Stimulated activated CD8-positive, alpha-beta memory T cell treated with anti-CD3 and anti-CD28 coated beads, Interleukin-15, amount 100 ng/mL, for 4 hours (primary cell): ENCODE data around the gene GRAMD1B.

Experiments
- DNase-seq, 2 donors: peaks; one replicate each; pipeline ENCODE4 v3.0.0-alpha.2; 2020; ENCODE audit warnings: low read depth in 2 of 2

Gene GRAMD1B

GRCh38 chr11:123429913-123430720 lies at the start of gene GRAMD1B:
GRAMD1B (plus strand) TSS chr11:123430269; CDS start chr11:123430793, 524 bp downstream.
- DNase-seq = peak; percentile 36 to 39

- no peak for DNase-seq
Measured at GRCh38 chr11:123381149-123381548, 48.9 kb upstream of the GRAMD1B start.

DNA sequence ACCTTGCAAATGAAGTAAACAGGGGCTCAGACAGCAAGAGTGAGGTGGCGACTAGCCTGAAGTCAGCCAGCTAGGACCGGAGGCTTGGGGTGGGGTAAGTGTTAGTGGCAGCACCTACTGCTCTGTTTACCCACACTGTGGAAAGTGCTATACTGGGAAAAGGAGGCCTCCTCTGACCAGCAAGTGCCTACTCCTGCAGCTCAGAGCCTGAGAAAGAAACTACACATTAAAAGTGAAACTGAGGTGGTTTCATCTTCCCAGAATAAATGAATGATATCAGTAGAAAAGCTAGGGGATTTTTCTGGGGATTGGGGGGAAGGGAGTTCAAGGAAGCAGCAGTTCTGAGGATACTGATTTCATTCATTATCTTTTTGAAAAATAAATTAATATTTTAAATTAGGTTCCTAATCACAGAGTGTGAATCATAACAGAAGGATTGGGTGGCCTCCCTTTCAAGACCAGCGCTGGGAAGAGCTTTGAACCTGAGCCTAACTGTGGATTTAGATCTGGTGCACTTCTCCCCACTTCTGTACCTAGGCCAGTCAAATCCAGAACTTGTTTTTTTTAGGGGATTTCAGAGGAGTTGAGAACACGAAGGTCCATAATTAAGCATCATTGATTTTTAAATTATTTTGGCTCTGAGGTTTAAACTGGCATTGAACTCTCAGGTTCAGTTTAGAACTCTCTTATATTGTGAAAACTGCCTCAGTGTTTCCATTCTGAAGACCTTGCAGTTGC lies 48.1 kb upstream of the GRAMD1B start:
- DNase-seq = peak in 1 of 2 donors; percentile 1

GRCh38 chr11:123382555-123383074 lies 47.5 kb upstream of the GRAMD1B start:
- DNase-seq = no peak

GRCh38 chr11:123384116-123384515 lies 46.0 kb upstream of the GRAMD1B start:
- no peak for DNase-seq

- no peak for DNase-seq
Measured at GRCh38 chr11:123386796-123387510, 43.1 kb upstream of the GRAMD1B start.

- no peak for DNase-seq
Measured at GRCh38 chr11:123388640-123389039, 41.4 kb upstream of the GRAMD1B start.

- no peak for DNase-seq
Measured at GRCh38 chr11:123390146-123390545, 39.9 kb upstream of the GRAMD1B start.

DNA sequence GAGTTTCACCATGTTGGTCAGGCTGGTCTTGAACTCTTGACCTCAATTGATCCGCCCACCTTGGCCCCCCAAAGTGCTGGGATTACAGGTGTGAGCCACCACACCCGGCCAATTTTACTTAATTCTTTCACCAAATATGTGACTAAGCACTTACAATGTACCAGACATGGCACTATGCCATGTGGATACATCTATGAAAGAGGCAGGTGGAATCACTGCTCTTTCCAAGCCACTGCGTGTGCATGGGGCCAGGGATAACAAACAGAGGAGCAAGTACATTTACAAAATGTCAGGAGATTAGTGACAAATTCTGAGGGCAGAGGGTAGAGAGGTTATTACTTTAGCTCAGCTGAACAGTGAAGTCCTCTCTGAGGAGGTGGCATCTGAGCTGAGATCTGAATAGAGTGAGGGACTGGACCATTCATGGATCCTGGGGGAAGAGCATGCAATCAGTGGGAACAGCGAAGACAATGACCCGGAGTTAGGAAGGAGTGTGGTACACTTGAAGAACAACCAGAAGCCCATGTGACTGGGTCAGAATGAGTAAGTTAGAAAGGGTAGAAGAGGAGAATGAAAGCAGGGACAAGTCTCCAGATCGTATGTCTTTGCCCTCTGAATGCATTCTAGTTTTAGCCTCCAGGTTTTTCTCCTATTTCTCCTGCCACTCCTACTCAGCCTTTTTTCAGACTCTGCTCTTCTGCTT lies 38.3 kb upstream of the GRAMD1B start:
- DNase-seq = no peak

DNA sequence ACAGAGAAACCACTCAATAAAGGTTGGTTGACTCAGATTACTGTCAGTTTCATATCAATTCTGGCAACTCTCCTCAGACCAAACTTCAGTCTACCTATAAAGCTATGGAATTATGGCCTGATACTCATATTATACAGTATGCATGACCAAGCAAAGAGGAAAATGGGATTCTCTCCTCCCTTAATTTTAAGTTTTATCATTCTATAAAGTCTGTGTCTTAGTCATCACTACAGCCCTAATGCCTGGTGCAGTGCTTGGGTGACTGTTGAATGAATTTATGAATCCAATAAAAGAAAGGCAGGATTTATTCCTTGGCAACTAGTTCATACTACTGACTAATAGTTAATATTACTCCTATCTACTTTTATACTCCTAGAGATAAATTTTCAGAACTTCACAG lies 37.6 kb upstream of the GRAMD1B start:
- no peak for DNase-seq

DNA sequence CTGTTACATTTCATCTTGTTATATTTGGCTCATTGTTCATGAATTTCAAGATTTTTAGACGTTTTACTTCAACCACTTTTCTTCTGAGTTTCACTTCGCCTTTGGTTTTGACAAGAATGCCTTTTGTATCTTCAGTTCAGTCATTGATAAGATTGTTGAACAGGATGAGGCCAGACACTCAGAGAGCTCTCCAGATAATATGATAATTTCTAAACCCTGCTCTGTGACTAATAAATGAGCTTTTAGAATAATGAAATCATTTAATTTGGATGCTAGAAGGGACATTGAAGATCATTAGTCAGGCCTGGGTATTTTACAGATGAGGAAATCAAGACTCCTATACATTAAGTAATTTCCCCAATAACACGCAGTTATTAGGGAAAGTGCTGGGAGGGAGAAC lies 37.2 kb upstream of the GRAMD1B start:
- DNase-seq = no peak

DNA sequence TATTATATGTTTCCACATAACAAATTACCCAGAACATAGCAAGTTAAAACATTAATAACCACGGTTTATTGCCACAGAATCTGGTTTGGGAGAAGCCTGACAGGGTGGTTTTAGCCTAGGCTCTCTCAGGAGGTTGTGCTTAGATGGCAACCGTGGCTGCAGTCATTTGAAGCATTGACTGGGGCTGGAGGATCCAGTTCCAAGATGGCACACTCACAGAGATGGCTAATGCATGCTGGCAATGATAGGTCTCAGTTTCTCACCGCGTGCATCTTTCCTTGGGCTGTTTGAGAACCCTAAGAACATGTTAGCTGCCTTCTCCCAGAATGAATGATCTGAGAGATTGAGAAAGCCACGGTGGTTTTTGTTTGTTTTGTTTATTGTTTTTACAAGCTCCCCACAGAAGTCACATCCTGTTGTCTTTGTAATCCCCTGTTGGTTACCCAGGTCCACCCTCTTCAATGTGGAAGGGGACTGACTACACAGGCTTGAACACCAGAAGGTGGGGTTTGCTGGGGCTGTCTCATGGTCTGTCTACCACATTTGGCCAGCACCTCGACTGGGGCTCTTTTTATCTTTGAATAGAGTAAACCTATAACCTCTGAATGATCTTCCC lies 36.6 kb upstream of the GRAMD1B start:
- no peak for DNase-seq

DNA sequence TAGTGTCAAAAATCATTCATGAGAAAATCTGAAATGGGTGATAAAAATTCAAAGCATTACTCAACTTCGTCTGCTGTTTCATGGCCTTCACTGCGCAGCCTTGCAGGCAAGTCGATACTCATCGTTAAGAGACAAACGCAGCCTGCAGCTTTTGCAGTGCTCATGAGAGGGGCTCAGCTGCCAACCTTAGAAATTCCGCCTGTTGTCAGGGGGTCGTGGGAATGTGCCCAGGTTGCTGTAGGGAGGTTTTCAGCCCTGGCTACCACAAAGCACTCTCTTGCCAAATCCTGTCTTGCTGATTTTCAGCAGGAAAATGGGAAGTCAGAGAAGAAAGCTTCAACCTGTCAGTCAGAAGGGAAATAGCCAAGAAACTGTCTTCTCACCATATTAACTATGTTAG lies 25.4 kb upstream of the GRAMD1B start:
- no peak for DNase-seq

DNA sequence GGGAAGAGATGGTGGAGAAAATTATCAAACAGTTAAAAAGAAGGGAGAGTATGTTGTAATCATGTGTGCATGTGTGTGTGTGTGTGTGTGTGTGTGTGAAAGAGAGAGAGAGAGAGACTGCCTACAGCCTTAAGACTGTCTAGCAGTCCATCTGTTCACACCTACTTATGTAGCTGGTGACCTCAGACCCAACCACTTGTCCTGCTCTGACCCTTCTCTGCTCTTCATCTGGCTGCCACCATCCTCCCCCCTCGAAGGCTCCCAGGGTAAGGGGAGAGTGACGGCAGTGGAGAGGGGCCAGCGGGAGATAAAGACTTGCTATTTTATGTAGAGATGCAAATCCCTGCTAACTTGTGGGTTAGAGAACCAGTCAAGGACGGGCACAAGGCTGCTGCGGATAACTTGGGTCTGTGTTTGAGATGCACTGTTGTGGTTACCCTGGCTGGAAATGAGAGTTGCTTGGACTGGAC lies 24.9 kb upstream of the GRAMD1B start:
- DNase-seq = no peak

DNA sequence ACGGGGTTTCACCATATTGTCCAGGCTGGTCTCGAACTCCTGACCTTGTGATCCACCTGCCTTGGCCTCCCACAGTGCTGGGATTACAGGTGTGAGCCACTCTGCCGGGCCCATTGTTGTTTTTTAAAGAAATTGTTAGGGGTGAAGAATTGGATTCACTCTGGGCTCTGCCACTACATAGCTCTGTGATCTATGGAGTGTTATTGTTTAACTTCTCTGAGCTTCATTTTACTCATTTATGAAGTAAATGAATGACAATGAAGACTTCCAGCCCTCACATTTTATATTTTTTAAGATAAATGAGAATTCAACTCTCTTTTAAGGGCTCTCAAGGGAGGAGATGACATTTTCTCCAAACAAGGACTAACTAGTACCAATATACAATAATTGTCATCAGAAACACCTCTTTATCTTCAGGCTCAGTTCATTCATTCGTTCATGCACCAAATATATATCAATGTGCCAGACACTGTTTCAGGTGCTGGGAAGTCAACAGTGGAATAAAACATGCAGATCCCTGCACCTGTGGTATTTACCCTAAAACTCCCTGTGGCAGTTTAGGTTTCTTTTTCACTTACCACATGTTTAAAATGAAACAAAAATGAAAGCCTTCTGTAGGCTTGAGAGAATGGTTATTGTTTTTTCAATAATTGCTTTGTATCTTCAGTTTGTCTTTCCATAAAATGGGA lies 23.5 kb upstream of the GRAMD1B start:
- DNase-seq = no peak

- DNase-seq = peak; percentile 11 to 20
Measured at GRCh38 chr11:123407130-123407995, 22.7 kb upstream of the GRAMD1B start.

DNA sequence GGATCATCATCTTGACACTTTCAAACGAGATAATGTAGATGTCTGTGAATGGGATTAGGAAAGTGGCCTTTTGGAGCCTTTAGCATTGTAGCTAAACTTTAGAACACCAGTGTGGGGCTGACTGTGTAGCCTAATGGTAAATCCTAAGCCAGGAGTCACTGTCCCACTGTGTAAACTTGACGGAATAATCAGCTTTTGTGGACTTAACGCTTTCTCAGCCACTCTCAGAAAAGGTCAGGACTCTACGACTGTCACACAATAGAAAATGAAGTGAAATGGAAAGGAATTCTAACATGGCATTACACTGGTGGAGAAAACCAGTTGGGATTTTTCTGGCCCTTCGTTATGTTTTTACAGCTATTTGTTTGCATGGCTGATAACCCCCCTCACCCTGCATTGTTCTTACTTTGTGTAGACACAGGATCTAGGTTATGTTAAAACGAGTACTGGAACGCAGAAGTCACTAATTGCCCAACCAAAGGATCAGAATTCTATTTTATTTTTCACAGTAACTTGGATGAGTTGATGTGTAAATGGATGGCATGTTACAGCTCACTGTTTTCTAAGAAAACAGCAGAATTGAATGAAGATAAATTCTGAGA lies 22.0 kb upstream of the GRAMD1B start:
- DNase-seq = no peak

GRCh38 chr11:123408619-123409455 lies 21.2 kb upstream of the GRAMD1B start:
- DNase-seq = no peak
